Esophagus muscularis mucosa (tissue), 4 donors: ENCODE data around the gene COA7.
"Not testable (repeated sequence)": the region's sequence is repeated elsewhere in the genome, so short reads cannot be mapped to it uniquely, and the experiment has no call there.

ENCODE experiments used
- EP300 ChIP-seq: sonication (generic); formaldehyde crosslinking; IDR thresholded peaks from one replicate; pipeline ENCODE4 v1.6.1; 2017; ENCODE audit warnings: antibody characterized with exemption
- POLR2A ChIP-seq: fragments of 450-650 bp; IDR thresholded peaks from one replicate; pipeline ENCODE4 v1.6.1; 2017; ENCODE audit warnings: antibody characterized with exemption, moderate library complexity, mild to moderate bottlenecking, low read depth
- POLR2AphosphoS5 ChIP-seq, 2 donors: sonication (generic); formaldehyde crosslinking; IDR thresholded peaks; one replicate each; pipeline ENCODE4 v1.6.1; 2017; ENCODE audit warnings: antibody characterized with exemption in 2 of 2
- TF ChIP-seq, protein P1 (sequence below), 3 experiments: fragments of 200-600 bp in 2 of 3; fragments of 450-650 bp in 1 of 3; sonication (generic) in 2 of 3; IDR thresholded peaks; one replicate each; pipeline ENCODE4 v1.5.1; 2017 to 2019; ENCODE audit warnings: antibody characterized with exemption in 3 of 3, mild to moderate bottlenecking in 2 of 3, moderate library complexity in 1 of 3

DNA sequence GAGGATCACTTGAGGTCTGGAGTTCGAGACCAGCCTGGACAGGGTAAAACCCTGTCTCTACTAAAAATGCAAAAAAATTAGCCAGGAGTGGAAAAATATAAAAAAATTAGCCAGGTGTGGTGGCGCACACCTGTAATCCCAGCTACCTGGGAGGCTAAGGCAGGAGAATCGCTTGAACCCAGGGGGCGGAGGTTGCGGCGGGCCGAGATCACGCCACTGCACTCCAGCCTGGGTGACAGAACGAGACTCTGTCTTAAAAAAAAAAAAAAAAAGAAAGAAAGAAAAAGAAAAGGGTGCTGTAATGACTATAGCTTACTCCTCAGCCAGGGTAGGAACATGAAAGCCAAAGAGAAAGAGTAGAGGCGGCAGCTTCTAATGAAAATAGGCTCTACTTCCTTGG, 4.8 kb downstream of the COA7 start:
- TF ChIP-seq, protein P1, sequence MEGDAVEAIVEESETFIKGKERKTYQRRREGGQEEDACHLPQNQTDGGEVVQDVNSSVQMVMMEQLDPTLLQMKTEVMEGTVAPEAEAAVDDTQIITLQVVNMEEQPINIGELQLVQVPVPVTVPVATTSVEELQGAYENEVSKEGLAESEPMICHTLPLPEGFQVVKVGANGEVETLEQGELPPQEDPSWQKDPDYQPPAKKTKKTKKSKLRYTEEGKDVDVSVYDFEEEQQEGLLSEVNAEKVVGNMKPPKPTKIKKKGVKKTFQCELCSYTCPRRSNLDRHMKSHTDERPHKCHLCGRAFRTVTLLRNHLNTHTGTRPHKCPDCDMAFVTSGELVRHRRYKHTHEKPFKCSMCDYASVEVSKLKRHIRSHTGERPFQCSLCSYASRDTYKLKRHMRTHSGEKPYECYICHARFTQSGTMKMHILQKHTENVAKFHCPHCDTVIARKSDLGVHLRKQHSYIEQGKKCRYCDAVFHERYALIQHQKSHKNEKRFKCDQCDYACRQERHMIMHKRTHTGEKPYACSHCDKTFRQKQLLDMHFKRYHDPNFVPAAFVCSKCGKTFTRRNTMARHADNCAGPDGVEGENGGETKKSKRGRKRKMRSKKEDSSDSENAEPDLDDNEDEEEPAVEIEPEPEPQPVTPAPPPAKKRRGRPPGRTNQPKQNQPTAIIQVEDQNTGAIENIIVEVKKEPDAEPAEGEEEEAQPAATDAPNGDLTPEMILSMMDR (IDR thresholded peaks at IDR 0.05): not testable (repeated sequence)
- not testable (repeated sequence) for TF ChIP-seq POLR2A; POLR2AphosphoS5 (IDR thresholded peaks at IDR 0.05); EP300
